Stimulated activated CD8-positive, alpha-beta memory T cell treated with anti-CD3 and anti-CD28 coated beads, Interleukin-12 subunit alpha, Interleukin-12 subunit beta, amount 100 ng/mL, for 4 hours (primary cell): ENCODE results near the gene MYO1D.
"Not testable (repeated sequence)": the region's sequence is repeated elsewhere in the genome, so short reads cannot be mapped to it uniquely, and the experiment has no call there.

ENCODE experiments used
- DNase-seq: peaks from one replicate; pipeline ENCODE4 v3.0.0-alpha.2; 2020; ENCODE audit warnings: low read depth

MYO1D gene

GRCh38 chr17:32727681-32728080, 149.2 kb downstream of the MYO1D start:
- no peak for DNase-seq

- DNase-seq: no peak
These were observed 151.2 kb downstream of the MYO1D start for GRCh38 chr17:32725697-32726096.

GRCh38 chr17:32723310-32723955, 153.5 kb downstream of the MYO1D start:
- DNase-seq: no peak

DNA sequence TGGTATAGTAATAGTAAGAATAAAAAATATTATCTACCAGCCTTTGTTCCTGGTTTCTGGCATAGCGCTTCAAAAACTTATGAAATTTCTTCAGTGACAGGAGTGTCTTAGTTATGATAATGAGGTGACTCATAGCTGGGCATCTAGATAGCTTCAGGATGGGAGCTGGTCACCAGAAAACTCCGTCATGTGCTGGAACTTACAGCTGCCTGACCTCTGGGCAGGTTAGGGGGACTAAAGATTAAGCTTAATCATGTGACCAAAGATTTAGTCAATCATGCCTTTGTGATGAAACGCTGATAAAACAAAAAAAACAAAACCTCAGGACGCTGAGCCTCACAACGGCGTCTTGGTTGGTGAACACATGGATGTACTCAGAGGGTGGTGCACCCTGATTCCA, 154.2 kb downstream of the MYO1D start:
- DNase-seq: no peak

- DNase-seq: no peak
These were observed 156.3 kb downstream of the MYO1D start for GRCh38 chr17:32720671-32721070.

GRCh38 chr17:32719689-32720088, 157.2 kb downstream of the MYO1D start:
- DNase-seq: no peak

DNA sequence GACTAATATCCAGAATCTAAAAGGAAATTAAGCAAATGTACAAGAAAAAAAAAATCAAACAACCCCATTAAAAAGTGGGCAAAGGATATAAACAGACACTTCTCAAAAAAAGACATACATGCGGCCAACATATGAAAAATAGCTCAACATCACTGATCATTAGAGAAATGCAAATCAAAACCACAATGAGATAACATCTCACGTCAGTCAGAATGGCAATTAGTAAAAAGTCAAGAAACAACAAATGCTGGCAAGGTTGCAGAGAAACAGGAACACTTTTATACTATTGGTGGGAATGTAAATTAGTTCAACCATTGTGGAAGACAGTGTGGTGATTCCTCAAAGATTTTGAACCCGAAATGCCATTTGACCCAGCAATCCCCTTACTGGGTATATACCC, 162.0 kb downstream of the MYO1D start:
- DNase-seq: not testable (repeated sequence)

- DNase-seq: not testable (repeated sequence)
These were observed 162.7 kb downstream of the MYO1D start for GRCh38 chr17:32714206-32714605.

DNA sequence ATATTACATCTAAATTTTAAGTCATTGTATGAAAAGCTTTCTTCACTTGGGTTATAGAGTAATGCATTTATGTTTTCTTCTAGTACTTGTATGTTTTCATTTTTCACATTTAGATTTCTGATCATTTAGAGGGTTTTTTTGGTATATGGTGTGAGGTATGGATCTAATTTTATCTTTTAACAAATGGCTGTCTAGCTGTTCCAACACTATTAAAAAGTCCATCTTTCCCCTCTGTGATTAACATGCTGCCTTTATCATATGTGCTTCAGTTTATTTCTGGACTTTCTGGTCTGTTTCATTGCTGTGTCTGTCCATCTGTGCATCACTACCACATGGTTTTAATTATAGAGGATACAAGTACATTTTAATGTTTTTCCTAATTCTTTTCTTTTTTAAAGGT, 163.8 kb downstream of the MYO1D start:
- no peak for DNase-seq

GRCh38 chr17:32709562-32709961, 167.4 kb downstream of the MYO1D start:
- DNase-seq: no peak

GRCh38 chr17:32701871-32702270, 175.1 kb downstream of the MYO1D start:
- no peak for DNase-seq

DNA sequence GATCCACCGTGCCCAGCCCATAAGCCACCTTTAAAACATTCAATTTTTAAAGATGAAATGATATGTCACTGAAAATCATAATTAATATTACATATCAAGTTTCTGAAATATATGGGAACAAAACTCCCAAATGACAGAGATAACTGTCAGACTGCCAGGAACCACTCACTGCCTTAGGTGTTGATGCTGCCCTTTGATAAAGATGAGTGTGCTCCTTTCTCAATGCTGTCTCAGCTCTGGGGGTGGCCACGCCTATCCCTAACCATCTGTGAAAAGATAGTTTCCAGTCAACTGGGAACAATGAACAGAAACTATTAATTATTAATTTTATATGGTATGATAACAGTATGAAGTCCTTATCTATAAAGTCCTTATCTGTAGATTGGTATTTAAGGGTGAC, 177.7 kb downstream of the MYO1D start:
- DNase-seq: no peak

- DNase-seq: no peak
These were observed 178.9 kb downstream of the MYO1D start for GRCh38 chr17:32697728-32698625.

DNA sequence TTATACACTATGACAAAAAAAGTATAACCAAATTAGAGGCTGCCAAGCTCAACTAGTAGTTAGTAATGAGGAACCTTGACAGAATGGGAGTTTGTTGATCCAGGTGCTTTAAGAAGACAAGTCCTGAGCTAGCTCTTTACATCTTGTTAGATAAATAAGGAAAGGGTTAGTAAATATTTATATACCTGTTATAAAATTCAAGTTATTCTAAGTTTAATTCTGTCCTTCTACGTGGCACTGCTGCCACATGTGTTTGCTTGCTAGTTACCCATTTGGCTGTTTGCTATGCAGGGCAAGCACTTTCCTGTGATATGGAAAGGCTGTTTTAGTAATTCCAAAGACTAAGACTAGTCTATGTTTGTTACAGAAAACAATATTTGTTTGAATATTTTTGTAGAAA, 180.5 kb downstream of the MYO1D start:
- DNase-seq: no peak

DNA sequence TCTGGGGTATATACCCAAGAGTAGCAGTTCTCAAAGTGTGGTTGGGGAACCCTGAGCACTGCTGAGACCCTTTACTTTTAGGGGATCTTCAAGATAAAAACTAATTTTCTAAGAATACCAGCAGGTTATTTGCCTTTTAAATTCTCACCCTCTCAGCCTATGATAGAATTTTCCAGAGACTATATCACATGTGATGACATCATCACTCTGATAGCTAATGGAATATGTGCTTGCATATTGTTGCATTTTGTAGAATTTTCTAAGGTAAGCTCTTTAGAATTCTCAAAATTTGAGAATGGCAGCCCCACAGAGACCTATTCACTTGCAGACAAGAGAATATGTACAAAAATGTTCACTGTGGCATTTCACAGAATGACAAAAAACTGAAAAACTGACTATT, 181.1 kb downstream of the MYO1D start:
- DNase-seq: no peak

GRCh38 chr17:32693194-32693897, 183.6 kb downstream of the MYO1D start:
- DNase-seq: no peak

- DNase-seq: no peak
These were observed 184.7 kb downstream of the MYO1D start for GRCh38 chr17:32692179-32692578.

DNA sequence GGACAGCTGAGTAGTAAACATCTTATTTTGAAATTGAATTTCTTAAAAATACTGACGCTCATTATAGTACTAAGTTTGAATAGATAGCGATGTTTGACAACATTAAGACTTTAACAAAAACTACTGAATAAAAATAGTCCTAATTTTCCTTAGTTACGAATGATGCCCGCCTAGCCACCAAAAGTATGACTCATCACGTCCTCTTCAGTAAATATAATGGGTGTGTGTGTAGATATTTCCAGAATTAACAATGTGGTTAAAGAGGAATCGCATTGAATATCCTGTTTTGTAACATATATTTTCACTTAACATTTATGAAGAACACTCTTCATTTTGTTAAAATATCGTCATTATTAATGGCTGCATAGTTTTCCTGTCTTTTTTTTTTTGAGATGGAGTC, 187.6 kb downstream of the MYO1D start:
- DNase-seq: no peak

DNA sequence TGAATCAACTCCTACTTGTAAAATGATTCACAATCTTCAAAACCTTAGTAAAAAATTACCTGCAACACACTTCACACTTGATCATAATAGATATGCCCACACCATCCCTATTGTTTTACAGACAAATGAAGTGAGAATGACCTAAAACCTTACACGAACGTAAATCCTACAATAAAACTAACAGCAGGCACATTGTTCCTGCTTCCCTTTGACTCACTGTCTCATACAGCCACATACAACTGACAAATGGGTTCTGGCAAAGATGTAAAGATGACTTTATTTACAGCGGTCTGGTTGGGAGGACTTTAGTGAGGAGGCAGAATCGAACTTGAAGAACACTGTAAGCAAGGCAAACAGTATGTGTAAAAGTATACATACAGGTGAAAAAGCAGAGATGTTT, 188.7 kb downstream of the MYO1D start:
- DNase-seq: no peak

DNA sequence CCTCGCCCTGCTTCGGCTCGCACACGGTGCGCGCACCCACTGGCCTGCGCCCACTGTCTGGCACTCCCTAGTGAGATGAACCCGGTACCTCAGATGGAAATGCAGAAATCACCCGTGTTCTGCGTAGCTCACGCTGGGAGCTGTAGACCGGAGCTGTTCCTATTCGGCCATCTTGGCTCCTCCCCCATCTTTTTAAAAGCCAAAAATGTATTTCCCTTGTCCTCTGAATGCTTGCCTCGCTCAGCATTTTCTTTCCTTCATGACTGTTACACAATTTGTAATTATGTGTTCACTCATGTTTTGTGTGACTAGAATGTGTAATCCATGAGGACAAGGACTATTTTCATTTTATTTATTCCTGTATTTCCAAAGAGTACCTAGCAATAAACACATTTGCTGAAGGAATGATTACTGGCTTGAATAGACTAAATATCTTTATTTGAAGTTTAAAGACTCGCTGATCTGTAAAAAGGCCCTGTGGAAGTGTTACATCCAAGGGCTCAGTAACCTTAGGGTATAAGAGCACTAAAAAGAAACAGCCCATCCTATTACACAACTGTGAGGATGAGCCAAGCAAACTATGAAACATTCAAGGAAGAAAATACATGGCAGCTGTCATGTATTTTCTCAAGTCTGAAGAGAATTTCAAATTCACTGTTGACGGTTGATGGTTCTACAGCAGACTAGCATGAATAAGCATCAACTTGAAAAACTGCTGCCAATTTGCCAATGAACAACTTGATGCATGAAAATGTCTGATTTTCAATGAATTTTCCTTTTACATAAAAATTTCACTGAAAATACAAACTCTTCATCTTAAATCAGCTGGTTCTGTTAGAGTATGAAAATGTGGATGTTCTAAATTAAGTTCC, 192.6 kb downstream of the MYO1D start:
- no peak for DNase-seq

DNA sequence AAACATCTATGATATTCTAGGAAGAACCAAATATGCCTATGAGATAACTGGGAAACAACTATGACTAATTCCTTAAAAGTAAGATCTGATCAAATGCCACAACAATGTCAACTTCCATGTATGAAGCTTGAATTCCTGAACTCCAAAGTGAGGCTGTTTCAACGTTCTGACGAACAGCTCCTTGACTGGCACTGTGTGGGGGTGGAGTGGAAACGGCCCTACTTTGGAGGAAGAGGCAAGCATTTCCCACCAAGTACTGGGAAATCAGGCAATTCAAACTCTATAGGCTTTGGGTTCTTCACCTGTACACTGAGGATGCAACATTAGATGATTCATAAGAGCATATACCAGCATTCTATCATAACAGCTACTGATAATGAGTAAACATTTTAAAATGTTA, 203.0 kb downstream of the MYO1D start:
- DNase-seq: no peak

GRCh38 chr17:32672711-32673110, 204.2 kb downstream of the MYO1D start:
- no peak for DNase-seq
